IMR-90 (cell line): Measurements from ENCODE around the gene SLC38A3. TPM values are rescaled to one million over a fixed set of nuclear protein-coding genes. Genes with fewer than 3 reads are reported as not detected.
A peak's percentile ranks its signal among the peaks of the same experiment; 100 is the strongest.

Source experiments
- ATAC-seq: fragments of 200-7000 bp; cut with Tn5 transposase; 2 replicates; pipeline ENCODE4 v1.9.1; 2020; ENCODE audit warnings: low read depth, mild to moderate bottlenecking, moderate library complexity
- BruUV-seq: library from RNA; stranded (reverse); fragments of 400-500 nt; replicated peaks from 2 replicates; lab custom pipeline; 2021; lab: Mats Ljungman, UMichigan
- CTCF ChIA-PET: fragments of 300-600 bp; formaldehyde crosslinking; extraction: SDS; loops from one replicate; lab custom pipeline; 2021; ENCODE audit warnings: antibody characterized with exemption; lab: Yijun Ruan, JAX
- POLR2A ChIA-PET: fragments of 300-600 bp; sonication (Branson Sonifier 250); formaldehyde crosslinking; loops from one replicate; lab custom pipeline; 2022; ENCODE audit warnings: antibody characterized with exemption; ENCODE audit not compliant: unreplicated experiment; lab: Charles Lee
- DNase-seq: peaks from one replicate; pipeline ENCODE4 v3.0.0; 2013
- H2AFZ ChIP-seq: replicated peaks from 2 replicates; pipeline ENCODE3; 2013; ENCODE audit warnings: low read length, mild to moderate bottlenecking; ENCODE audit not compliant: poor library complexity
- H2AK5ac ChIP-seq: 2 replicates; pipeline ENCODE4 v1.6.1; 2013; ENCODE audit warnings: low read depth, low read length, inconsistent platforms
- H2AK9ac ChIP-seq: replicated peaks from 2 replicates; pipeline ENCODE3; 2013; ENCODE audit warnings: mild to moderate bottlenecking, low read depth, low read length, moderate library complexity; ENCODE audit not compliant: poor library complexity
- H2BK120ac ChIP-seq: 2 replicates; pipeline ENCODE4 v1.6.1; 2013; ENCODE audit warnings: low read depth, low read length, inconsistent platforms
- H2BK15ac ChIP-seq: 3 replicates; pipeline ENCODE4 v1.6.1; 2013; ENCODE audit warnings: low read depth, low read length, inconsistent platforms
- H2BK20ac ChIP-seq: 2 replicates; pipeline ENCODE4 v1.6.1; 2013; ENCODE audit warnings: low read depth, mild to moderate bottlenecking, inconsistent platforms, low read length, moderate library complexity
- H2BK5ac ChIP-seq: 2 replicates; pipeline ENCODE4 v1.6.1; 2013; ENCODE audit warnings: mild to moderate bottlenecking, low read depth, low read length, inconsistent platforms; ENCODE audit not compliant: poor library complexity, severe bottlenecking
- H3K14ac ChIP-seq: replicated peaks from 2 replicates; pipeline ENCODE4 v1.6.1; 2013; ENCODE audit warnings: low read depth, low read length, inconsistent platforms
- H3K18ac ChIP-seq: 2 replicates; pipeline ENCODE4 v1.6.1; 2013; ENCODE audit warnings: low read depth, low read length, control low read depth
- H3K23ac ChIP-seq: 2 replicates; pipeline ENCODE4 v1.6.1; 2013; ENCODE audit warnings: low read depth, low read length, inconsistent platforms
- H3K27ac ChIP-seq: 2 replicates; pipeline ENCODE4 v1.5.1; 2013; ENCODE audit warnings: mild to moderate bottlenecking, control low read depth, low read length; ENCODE audit not compliant: insufficient read depth
- H3K27me3 ChIP-seq: 2 replicates; pipeline ENCODE4 v1.6.1; 2013; ENCODE audit warnings: low read length; ENCODE audit not compliant: control insufficient read depth, insufficient read depth
- H3K36me3 ChIP-seq: 2 replicates; pipeline ENCODE4 v1.6.1; 2013; ENCODE audit warnings: low read length, mixed read lengths; ENCODE audit not compliant: control insufficient read depth, insufficient read depth
- H3K4ac ChIP-seq: 2 replicates; pipeline ENCODE4 v1.6.1; 2013; ENCODE audit warnings: low read depth, low read length, inconsistent platforms
- H3K4me1 ChIP-seq: 2 replicates; pipeline ENCODE4 v1.6.1; 2013; ENCODE audit warnings: low read length, mixed read lengths; ENCODE audit not compliant: control insufficient read depth, insufficient read depth
- H3K4me2 ChIP-seq: 2 replicates; pipeline ENCODE4 v1.6.1; 2013; ENCODE audit warnings: low read depth, mild to moderate bottlenecking, control low read depth, low read length, moderate library complexity
- H3K4me3 ChIP-seq: 2 replicates; pipeline ENCODE4 v1.5.1; 2013; ENCODE audit warnings: low read depth, mild to moderate bottlenecking, control low read depth, low read length, moderate library complexity; ENCODE audit not compliant: insufficient read depth
- H3K56ac ChIP-seq: 2 replicates; pipeline ENCODE4 v1.6.1; 2013; ENCODE audit warnings: low read length, inconsistent platforms; ENCODE audit not compliant: insufficient read depth; ENCODE audit errors: extremely low read depth
- H3K79me1 ChIP-seq, 2 experiments: 2 replicates each; pipeline ENCODE4 v1.6.1; 2013; ENCODE audit warnings: low read length in 2 of 2, inconsistent platforms in 1 of 2, low read depth in 1 of 2
- H3K9ac ChIP-seq: 2 replicates; pipeline ENCODE4 v1.6.1; 2013; ENCODE audit warnings: low read depth, low read length, control low read depth
- H3K9me1 ChIP-seq: 2 replicates; pipeline ENCODE4 v1.6.1; 2013; ENCODE audit warnings: low read length, inconsistent platforms; ENCODE audit not compliant: insufficient read depth
- H3K9me3 ChIP-seq: 2 replicates; pipeline ENCODE4 v1.6.1; 2013; ENCODE audit warnings: low read length; ENCODE audit not compliant: control insufficient read depth, insufficient read depth
- H4K20me1 ChIP-seq: 2 replicates; pipeline ENCODE4 v1.6.1; 2013; ENCODE audit warnings: low read length, inconsistent platforms; ENCODE audit not compliant: insufficient read depth
- H4K5ac ChIP-seq: 2 replicates; pipeline ENCODE4 v1.6.1; 2013; ENCODE audit warnings: mild to moderate bottlenecking, low read depth, low read length, control low read depth
- H4K8ac ChIP-seq, 2 experiments: 2 replicates each; pipeline ENCODE4 v1.6.1; 2013; ENCODE audit warnings: low read depth in 2 of 2, low read length in 2 of 2, control low read depth in 1 of 2, inconsistent platforms in 1 of 2
- H4K91ac ChIP-seq: 2 replicates; pipeline ENCODE4 v1.6.1; 2013; ENCODE audit warnings: low read depth, low read length, inconsistent platforms; ENCODE audit not compliant: insufficient read depth
- BHLHE40 ChIP-seq: fragments of 150-350 bp; IDR thresholded peaks from 2 replicates; pipeline ENCODE4 v1.6.1; 2016; ENCODE audit warnings: mild to moderate bottlenecking, low read depth, low read length
- CEBPB ChIP-seq: IDR thresholded peaks from 2 replicates; pipeline ENCODE4 v1.6.1; 2012; ENCODE audit warnings: low read depth, low read length, improper control_type of control experiment
- CHD1 ChIP-seq: IDR thresholded peaks from 2 replicates; pipeline ENCODE4 v1.6.1; 2012; ENCODE audit warnings: low read depth, low read length, improper control_type of control experiment
- FOS ChIP-seq: fragments of 150-350 bp; IDR thresholded peaks from 2 replicates; pipeline ENCODE4 v1.6.1; 2016; ENCODE audit warnings: low read depth, low read length
- MAFK ChIP-seq: IDR thresholded peaks from 2 replicates; pipeline ENCODE4 v1.6.1; 2012; ENCODE audit warnings: low read depth, low read length, improper control_type of control experiment
- MAZ ChIP-seq: IDR thresholded peaks from 2 replicates; pipeline ENCODE4 v1.6.1; 2012; ENCODE audit warnings: low read depth, mild to moderate bottlenecking, low read length, improper control_type of control experiment, moderate library complexity, borderline replicate concordance
- MXI1 ChIP-seq: IDR thresholded peaks from 2 replicates; pipeline ENCODE4 v1.6.1; 2012; ENCODE audit warnings: low read depth, mild to moderate bottlenecking, low read length, moderate library complexity, borderline replicate concordance
- NFE2L2 ChIP-seq: fragments of 150-350 bp; IDR thresholded peaks from 2 replicates; pipeline ENCODE4 v1.6.1; 2016; ENCODE audit warnings: low read depth, mild to moderate bottlenecking, low read length
- POLR2A ChIP-seq: IDR thresholded peaks from 2 replicates; pipeline ENCODE4 v1.6.1; 2012; ENCODE audit warnings: mild to moderate bottlenecking, low read depth, low read length
- RAD21 ChIP-seq: IDR thresholded peaks from 2 replicates; pipeline ENCODE4 v1.6.1; 2012; ENCODE audit warnings: low read length, improper control_type of control experiment
- RCOR1 ChIP-seq: IDR thresholded peaks from 2 replicates; pipeline ENCODE4 v1.6.1; 2012; ENCODE audit warnings: mild to moderate bottlenecking, low read length, improper control_type of control experiment; ENCODE audit not compliant: insufficient replicate concordance
- RFX5 ChIP-seq: IDR thresholded peaks from 2 replicates; pipeline ENCODE4 v1.8.0; 2012; ENCODE audit warnings: low read depth, mild to moderate bottlenecking, low read length, moderate library complexity
- SMC3 ChIP-seq: fragments of 150-350 bp; IDR thresholded peaks from 2 replicates; pipeline ENCODE4 v1.6.1; 2016; ENCODE audit warnings: low read depth, mild to moderate bottlenecking, antibody characterized with exemption, low read length, moderate library complexity
- WGBS, 2 experiments: methylation state at CpG; one replicate each; pipeline versions ENCODE4 v1.1.5 to v1.1.7; 2013; ENCODE audit warnings: missing lambda C conversion rate in 2 of 2; ENCODE audit not compliant: insufficient read length in 1 of 2; ENCODE audit errors: extremely low coverage in 2 of 2; 5-methylcytosine and 5-hydroxymethylcytosine counted together
- dilution Hi-C: fragments of 300-500 bp; cut with HindIII; formaldehyde crosslinking; loops from one replicate; pipeline ENCODE4 v1.14.3; 2018; ENCODE audit warnings: low sequenced_read_pairs; ENCODE audit not compliant: unreplicated experiment
- in situ Hi-C: fragments of 300-500 bp; cut with MboI; formaldehyde crosslinking; loops from 3 replicates; pipeline ENCODE4 v1.14.3; 2019; ENCODE audit warnings: low sequenced_read_pairs, inconsistent platforms, mixed read lengths
- intact Hi-C: fragments of 100-400 bp; cut with micrococcal nuclease; formaldehyde crosslinking; loops from 2 replicates; pipeline ENCODE4 v1.10.0; 2022
- polyA plus RNA-seq, 3 experiments: library from polyadenylated mRNA; depleted of rRNA; stranded (reverse); fragments of >200 nt; gene quantifications; 2 replicates each; pipeline ENCODE4 v1.2.3, GENCODE V29; 2012; ENCODE audit warnings: low replicate concordance in 1 of 3
- total RNA-seq: library from RNA; depleted of rRNA; stranded (reverse); fragments of >200 nt; gene quantifications from 2 replicates; pipeline ENCODE4 v1.2.3, GENCODE V29; 2012
- TF ChIP-seq, protein P1 (sequence below): conservative IDR thresholded peaks from 2 replicates; pipeline ENCODE4 v1.5.1; 2012; ENCODE audit warnings: mild to moderate bottlenecking, low read depth, low read length, improper control_type of control experiment
- TF ChIP-seq, protein P2 (sequence below): fragments of 150-350 bp; IDR thresholded peaks from 2 replicates; pipeline ENCODE4 v1.6.1; 2016; ENCODE audit warnings: low read depth, mild to moderate bottlenecking, low read length, moderate library complexity, borderline replicate concordance
- TF ChIP-seq, protein P3 (sequence below): fragments of 150-350 bp; IDR thresholded peaks from 2 replicates; pipeline ENCODE4 v1.6.1; 2017; ENCODE audit warnings: mild to moderate bottlenecking, antibody characterized with exemption, low read length, low read depth

Gene SLC38A3
- total and polyA plus RNA-seq, 2 of the 4 experiments (the other 2 are of a cell fraction), result 0.12 to 0.36 TPM

DNA sequence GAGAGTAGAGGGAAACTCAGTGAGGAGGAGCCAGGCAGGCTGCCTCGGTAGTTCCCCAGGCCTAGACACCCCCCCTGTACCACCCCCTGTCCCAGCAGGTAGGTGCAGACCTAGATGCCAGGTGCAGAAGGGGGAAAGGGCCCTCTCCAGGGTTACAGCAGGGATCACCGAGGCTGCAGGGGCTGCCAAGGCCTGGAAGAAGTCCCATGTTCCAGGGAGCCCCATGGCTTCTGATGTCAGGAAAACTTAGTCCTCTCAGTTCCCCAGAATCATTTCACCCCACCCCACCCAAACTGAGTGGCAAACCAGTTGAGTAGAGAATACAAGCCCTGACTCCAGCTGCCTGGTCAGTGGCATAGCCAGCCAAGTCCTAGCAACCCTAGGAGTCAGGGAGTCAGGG, 56.4 kb downstream of the SLC38A3 start:
- H3K18ac ChIP-seq, result no peak overlapping the region
- DNase-seq (no peak), ATAC-seq (no peak)
- peak overlapping the region; percentile 70 for H2AK5ac ChIP-seq
- H4K8ac ChIP-seq, result peak overlapping the region in 1 of 2 experiments; percentile 92; a peak in 2 of 4 replicates
- no peaks in the 10 kb centered on the region for H3K27me3 ChIP-seq
- no peak for TF ChIP-seq BHLHE40
- TF ChIP-seq NFE2L2, result no peak
- no peak for TF ChIP-seq CHD1
- TF ChIP-seq, protein P1, sequence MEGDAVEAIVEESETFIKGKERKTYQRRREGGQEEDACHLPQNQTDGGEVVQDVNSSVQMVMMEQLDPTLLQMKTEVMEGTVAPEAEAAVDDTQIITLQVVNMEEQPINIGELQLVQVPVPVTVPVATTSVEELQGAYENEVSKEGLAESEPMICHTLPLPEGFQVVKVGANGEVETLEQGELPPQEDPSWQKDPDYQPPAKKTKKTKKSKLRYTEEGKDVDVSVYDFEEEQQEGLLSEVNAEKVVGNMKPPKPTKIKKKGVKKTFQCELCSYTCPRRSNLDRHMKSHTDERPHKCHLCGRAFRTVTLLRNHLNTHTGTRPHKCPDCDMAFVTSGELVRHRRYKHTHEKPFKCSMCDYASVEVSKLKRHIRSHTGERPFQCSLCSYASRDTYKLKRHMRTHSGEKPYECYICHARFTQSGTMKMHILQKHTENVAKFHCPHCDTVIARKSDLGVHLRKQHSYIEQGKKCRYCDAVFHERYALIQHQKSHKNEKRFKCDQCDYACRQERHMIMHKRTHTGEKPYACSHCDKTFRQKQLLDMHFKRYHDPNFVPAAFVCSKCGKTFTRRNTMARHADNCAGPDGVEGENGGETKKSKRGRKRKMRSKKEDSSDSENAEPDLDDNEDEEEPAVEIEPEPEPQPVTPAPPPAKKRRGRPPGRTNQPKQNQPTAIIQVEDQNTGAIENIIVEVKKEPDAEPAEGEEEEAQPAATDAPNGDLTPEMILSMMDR, result no peak
- no peak for TF ChIP-seq RCOR1
- no peak for TF ChIP-seq MXI1
- TF ChIP-seq RAD21, result no peak
- no peak for TF ChIP-seq RFX5
- TF ChIP-seq MAFK, result no peak
- TF ChIP-seq SMC3, result no peak
- TF ChIP-seq, protein P2, sequence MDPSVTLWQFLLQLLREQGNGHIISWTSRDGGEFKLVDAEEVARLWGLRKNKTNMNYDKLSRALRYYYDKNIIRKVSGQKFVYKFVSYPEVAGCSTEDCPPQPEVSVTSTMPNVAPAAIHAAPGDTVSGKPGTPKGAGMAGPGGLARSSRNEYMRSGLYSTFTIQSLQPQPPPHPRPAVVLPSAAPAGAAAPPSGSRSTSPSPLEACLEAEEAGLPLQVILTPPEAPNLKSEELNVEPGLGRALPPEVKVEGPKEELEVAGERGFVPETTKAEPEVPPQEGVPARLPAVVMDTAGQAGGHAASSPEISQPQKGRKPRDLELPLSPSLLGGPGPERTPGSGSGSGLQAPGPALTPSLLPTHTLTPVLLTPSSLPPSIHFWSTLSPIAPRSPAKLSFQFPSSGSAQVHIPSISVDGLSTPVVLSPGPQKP, result no peak
- TF ChIP-seq POLR2A, result no peak
- TF ChIP-seq MAZ, result no peak
- TF ChIP-seq FOS, result no peak
- TF ChIP-seq, protein P3, sequence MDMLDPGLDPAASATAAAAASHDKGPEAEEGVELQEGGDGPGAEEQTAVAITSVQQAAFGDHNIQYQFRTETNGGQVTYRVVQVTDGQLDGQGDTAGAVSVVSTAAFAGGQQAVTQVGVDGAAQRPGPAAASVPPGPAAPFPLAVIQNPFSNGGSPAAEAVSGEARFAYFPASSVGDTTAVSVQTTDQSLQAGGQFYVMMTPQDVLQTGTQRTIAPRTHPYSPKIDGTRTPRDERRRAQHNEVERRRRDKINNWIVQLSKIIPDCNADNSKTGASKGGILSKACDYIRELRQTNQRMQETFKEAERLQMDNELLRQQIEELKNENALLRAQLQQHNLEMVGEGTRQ, result no peak
- TF ChIP-seq CEBPB, result no peak
- H3K4ac ChIP-seq, result peak overlapping the region; percentile 93
- 0 out of 2 replicates have a peak overlapping the region, but pooled peaks have one; percentile 28 for H4K5ac ChIP-seq
- H3K23ac ChIP-seq, result peak overlapping the region; percentile 97; the same call in 1 of the 2 replicates
- H3K27ac ChIP-seq, result peak overlapping the region; percentile 90; the same call in 1 of the 2 replicates
- peaks cover 14 to 62% of the 10 kb centered on the region in 2 experiments for H3K79me1 ChIP-seq
- H4K91ac ChIP-seq, result peak overlapping the region; percentile 97
- peaks cover 18% of the 10 kb centered on the region for H3K36me3 ChIP-seq
- no peak overlapping the region for H3K56ac ChIP-seq
- WGBS, 2 experiments, result no CpG with 5 or more reads among the region's 2 CpGs
- H2BK120ac ChIP-seq, result peak overlapping the region; percentile 26; the same call in 1 of the 2 replicates
- H2AK9ac ChIP-seq, result peak overlapping the region; percentile 17
- intact Hi-C loops (loop anchor here (5.0 kb wide), 1 partner anchor 61 kb away; the partner anchor contains the start of gene HYAL2), in situ Hi-C loops (no loop called here), dilution Hi-C loops (no loop called here)
- H2BK15ac ChIP-seq, result no peak overlapping the region
- H3K9me3 ChIP-seq, result no peaks in the 10 kb centered on the region
- no peak overlapping the region for H2BK20ac ChIP-seq
- H3K4me1 ChIP-seq, result peaks cover 42% of the 10 kb centered on the region
- H2BK5ac ChIP-seq, result peak overlapping the region; percentile 32
- 0 out of 2 replicates have a peak overlapping the region, but pooled peaks have one; percentile 10 for H3K14ac ChIP-seq
- peaks cover 24% of the 10 kb centered on the region for H3K9me1 ChIP-seq
- H3K4me2 ChIP-seq, result no peak overlapping the region
- POLR2A ChIA-PET, result no interaction called here
- no peak overlapping the region for H2AFZ ChIP-seq
- no TSS peak for BruUV-seq
- peak overlapping the region; percentile 76; the same call in 1 of the 2 replicates for H3K9ac ChIP-seq
- no peak overlapping the region for H3K4me3 ChIP-seq
- peaks cover 9% of the 10 kb centered on the region; the same call in 1 of the 2 replicates for H4K20me1 ChIP-seq
- CTCF ChIA-PET, result no interaction called here
